Activated CD4-positive, CD25-positive, alpha-beta regulatory T cell treated with anti-CD3 and anti-CD28 coated beads, Interleukin-2, amount 50 U/mL, for 72 hours (primary cell): ENCODE data around the gene LHFPL2.
"Not testable (repeated sequence)": the region's sequence is repeated elsewhere in the genome, so short reads cannot be mapped to it uniquely, and the experiment has no call there.

ENCODE experiments used
- DNase-seq: peaks from one replicate; pipeline ENCODE4 v3.0.0; 2021

Gene LHFPL2

DNA sequence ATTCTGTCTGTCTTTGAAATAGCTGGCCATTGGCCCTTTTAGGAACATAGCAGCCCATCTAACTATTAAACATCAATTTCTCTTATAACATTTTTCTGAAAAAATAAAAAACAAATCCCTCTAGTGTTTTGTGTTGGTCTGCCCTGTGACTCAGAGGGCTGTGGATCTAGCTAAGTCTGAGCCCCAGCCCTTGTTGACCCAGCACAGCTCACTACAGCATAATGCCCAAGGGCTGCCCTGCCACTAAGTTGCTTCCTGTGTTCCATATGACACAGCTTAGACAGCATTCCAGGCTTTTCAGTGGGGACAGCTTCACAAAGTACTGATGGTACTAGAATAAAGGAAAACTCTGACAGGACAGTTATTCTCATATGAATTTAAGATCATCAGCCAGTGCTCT, 152.2 kb downstream of the LHFPL2 start:
- no peak for DNase-seq

DNA sequence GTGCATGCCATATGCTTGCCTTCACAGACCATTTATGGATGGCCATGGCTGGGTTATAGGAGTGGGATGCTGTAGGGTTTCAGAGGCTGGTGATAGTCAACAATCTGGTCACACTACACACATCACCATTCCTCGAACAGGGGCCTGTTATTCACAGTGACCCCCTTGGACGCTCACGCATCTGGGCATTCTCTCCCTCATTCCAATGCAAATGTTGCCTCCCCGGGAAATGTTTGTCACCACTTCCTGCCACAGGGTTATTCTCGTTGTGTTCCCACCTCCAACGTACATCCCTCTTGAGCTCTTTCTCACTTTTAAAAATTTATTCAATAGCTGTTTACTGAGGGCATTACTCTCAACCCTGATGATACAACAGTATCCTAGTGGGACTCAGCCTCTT, 152.8 kb downstream of the LHFPL2 start:
- DNase-seq: no peak

DNA sequence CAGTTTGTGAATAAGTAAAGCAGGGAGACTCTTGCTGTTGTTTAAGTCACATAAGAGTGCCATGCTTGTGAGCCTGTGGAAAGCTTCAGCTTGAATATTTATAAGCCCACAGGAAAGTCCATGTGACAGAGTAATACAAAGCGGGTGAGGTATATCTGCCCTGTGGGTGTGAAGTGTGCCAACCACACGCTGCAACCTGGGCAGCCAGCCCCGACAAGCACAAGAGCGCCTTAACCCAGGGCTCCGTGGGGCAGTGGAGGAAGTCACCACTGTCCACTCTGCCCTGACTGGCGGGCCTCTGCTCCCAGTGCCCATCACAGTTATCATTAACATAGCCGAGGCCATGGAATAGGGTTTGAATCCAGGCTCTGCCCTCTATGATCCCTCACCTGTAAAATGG, 155.9 kb downstream of the LHFPL2 start:
- DNase-seq: no peak

DNA sequence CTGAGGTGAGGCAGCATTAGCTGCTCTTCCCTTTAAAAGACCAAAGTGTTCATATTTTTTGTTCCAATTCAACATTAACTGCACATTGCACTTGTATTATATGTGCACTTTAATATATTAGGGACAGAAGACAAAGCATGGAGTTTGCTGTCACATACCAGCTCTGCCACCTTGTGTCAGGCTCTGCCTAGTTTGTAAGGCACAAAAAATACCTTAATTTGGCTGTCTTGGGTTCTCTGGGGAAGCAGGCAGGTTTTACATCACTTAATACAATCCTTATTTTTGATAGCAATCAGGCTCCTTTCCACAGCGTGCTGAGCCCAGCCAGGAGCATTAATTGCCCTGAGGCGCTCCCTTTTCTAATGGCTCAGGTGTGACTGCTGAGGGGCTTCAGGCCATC, 156.3 kb downstream of the LHFPL2 start:
- no peak for DNase-seq

DNA sequence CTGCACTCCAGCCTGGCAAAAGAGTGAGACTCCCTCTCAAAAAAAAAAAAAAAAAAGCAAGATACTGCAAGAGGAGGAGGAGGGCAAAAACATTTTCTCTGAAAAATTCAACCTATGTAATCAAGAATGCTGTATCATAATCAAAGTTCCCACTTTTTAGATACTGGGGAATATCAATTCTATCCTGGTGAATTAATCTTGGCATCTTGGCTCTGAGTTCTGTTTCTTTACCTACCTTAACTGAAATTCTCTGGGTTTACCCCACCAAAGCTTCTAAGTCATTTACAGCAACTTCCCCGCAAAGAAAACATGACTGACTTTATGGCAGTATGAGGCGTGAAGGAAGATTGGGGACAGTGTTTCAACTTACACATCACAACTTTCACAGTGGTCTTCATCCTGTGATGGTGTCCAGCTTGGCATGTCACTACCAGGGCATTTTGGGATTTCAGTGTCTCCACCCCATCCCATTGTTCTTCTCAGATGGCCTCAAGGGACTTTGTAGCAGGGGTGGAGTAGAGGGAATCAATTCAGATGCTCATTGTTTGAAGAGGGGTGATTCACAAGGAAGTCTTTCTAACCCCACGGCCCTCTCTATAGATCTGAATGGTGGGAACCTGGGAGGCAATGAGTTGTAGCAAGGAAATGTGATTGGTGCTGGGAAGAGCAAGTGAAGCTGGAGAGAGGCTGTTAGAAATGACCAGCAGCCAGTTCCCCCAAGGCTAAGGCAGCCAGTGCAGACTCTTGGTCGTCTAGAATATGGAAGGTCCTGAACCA, 157.7 kb downstream of the LHFPL2 start:
- no peak for DNase-seq

DNA sequence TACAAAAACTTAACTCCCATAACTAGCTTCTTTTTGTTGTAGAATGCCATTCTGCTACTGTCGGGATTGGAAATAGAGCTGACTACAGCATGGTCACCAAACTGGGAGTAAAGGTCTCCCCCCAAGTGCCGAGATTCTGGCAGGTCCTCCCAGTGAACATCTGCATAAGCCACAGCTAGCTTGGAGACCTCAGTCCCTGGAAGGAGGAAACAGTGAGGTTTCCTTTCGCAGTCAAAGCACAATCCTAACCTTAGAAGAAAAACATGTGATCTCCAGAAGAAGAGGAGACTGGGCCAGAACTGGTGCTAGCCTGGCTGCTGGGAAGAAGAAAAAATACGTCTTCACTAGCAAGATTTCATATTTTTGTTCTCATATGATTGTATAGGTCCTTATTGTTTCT, 160.7 kb downstream of the LHFPL2 start:
- DNase-seq: no peak

DNA sequence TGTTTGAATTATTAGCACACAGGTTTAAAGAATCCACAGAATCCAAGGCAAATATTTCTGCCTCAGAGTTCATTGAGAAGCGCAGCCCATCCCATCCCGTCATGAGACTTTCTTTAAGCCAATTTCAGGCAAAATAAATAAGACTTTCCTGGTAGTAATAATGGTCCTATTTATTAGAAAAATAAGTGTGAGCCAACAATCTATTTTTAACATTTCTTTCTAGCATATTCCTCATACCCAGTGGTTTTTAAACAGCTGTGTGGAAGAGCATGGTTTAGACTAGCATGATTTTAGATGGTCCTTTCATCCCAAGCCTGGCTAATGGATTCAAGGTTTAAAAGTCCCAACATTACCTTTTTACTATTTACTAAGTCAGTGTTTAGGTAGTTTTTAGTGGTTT, 162.4 kb downstream of the LHFPL2 start:
- no peak for DNase-seq

DNA sequence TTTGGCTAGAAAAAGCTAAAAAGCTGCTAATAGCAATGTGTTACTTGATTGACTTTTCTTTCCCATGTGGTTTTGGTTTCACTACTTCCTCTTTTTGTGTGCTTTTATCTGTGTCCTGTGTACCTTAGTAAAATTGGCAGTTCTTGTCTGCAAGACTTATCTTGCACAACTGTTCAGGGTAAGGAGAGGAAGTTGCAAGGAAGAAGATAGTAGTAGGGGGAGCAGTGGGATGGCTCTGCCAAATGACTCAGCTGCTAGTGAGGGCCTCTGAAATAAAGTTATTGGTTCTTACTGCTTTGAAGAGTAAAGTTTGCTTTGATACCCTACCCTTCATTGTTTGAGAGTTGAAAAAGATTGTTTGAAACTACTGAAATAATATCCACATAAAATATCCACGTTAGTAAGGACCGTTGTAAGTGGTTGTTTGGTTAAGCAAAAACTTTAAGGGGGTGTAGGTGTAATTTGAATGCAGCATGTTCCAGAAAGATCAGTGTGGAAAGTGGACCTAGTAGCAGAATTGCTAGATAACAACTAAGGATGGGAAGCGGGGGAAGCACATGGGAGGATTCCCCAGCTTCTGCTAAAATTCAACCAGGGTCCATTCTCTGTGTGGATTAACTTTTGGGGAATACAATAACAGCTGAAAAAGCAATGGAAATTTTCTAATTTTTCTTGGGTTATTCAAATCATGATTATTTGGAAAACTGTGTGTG, 164.6 kb downstream of the LHFPL2 start:
- no peak for DNase-seq

DNA sequence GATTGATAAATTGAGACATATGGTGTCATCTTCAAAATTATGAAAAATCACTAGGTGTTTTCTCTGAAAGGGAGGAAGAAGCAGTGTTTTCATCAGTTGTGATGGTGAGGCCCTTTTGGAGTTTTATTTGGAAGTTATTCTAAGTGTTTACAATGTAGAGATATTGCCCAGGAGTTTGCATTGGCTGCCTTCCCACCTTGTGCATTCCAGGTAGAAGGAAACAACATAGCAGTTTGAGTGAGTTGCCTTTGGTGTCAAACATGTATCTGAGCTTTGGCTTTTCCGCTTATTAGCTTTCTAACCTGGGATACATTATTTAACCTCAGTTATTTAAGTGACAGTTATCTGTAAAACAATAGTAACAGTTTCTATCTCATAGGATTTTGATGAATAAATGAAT, 165.6 kb downstream of the LHFPL2 start:
- no peak for DNase-seq

DNA sequence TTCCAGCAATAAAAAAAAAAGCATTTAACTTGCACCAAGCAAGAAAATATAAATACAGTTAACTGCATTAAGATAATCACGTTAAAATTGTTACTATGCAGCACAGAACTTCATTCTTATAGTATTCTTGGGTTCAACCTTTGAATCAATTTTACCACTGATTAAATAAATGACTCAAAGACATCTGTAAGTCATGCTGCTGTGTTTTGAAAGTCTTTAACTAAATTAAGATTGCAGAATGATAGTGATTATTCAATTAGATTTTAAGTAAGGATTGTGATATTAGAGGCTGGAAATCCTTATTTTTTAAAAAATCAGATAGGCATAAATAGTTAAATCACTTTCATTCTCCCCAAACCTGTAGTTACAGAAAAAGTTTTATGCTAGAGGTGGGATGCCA, 171.8 kb downstream of the LHFPL2 start:
- DNase-seq: no peak

DNA sequence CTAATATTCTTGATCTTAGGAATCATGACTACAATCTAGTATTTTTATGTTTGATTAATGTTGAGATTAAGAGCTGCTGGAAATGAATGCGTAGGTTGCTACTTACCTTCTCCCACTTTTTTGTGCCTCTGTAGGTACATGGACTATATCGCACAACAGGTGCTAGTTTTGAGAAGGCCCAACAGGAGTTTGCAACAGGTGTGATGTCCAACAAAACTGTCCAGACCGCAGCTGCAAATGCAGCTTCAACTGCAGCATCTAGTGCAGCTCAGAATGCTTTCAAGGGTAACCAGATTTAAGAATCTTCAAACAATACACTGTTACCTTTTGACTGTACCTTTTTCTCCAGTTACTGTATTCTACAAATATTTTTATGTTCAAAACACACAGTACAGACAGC, 173.2 kb downstream of the LHFPL2 start:
- no peak for DNase-seq

DNA sequence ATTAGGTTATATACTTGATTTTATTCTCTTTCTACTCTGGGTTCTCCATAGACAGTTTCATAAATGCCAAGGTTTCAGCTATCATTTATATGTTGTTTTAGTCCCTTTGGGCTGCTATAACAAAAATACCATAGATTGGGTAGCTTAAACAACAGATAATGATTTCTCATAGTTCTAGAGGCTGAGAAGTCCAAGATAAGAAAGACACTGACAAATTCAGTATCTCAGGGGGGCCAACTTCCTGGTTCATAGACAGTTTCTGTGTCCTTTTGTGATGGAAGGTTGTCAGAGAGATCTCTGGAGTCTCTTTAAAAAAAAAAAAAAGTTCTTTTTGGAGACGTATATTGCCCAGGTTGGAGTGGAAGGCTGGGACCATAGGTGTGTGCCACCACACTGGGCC, 174.8 kb downstream of the LHFPL2 start:
- DNase-seq: no peak

DNA sequence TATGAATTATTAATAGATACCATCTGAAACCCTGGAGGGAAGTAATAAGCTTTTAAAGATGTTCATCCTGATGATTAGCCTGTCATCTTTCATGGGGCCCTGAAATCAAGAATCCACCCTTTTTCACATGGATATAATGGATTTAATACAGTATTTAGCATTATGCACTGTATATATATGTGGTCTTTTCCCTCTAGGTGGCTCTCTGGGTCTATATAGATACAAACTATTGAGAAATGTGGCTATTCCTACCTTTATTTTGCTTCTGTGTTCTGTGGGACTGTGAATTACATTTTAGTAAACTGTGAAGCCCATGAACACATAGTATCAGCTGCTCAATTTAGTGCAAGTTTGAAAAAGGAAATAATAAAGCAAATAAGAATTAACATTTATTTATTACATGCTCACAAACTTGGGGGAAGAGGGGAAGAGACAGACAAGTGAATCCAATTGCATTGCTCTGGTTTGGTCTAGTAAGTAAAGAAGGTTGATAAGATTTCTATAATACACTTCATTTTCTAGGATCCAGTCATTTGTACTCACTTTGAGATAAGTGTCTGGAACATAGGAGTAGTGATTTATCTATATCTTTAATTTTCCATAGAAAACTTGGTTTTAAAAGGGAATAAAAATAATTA, 176.0 kb downstream of the LHFPL2 start:
- DNase-seq: no peak

DNA sequence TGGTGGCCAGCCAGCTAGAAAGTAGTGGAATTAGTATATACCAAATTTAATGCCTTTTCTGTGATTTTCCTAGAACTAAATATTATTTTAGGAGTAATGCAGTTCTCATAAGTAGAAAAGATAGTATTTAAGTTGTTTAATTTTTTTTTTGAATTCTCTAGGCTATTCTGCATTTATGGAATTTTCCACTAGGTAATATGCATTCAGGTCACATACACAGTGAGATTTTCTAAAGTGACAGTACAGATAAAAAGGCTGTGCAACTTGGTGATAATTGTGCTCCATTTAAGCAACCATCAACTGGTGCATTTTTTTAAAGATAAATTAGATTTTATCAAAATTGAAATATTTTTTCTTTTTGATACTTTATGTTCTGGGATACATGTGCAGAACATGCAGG, 176.7 kb downstream of the LHFPL2 start:
- DNase-seq: no peak

DNA sequence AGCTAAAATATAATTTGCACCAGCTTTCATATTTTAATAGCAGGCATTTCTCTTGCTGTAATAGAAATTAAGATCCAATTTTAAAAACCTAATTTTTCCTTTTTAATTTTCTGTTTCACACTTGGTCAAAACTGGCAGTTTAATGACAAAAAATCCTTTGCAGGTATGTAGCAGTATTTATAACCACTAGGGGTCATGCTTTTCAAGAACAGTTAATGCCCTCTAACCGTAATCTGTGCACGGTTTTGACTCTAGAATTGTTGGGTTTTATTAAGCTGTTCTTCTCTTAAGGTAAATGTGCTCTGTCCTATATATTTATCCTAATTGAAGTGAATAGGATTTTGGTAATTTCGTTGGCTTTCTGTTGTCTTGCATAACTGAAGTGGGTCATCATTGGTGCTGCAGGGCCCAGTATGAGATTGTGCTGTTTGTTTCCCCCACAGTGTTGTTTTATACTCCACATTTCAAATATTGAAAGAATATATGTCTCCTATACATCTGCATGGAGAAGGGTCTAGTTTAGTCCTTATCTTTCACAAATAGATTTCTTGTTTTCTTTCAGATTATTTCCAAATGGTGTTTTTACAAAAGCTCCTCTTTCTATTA, 180.7 kb downstream of the LHFPL2 start:
- no peak for DNase-seq

DNA sequence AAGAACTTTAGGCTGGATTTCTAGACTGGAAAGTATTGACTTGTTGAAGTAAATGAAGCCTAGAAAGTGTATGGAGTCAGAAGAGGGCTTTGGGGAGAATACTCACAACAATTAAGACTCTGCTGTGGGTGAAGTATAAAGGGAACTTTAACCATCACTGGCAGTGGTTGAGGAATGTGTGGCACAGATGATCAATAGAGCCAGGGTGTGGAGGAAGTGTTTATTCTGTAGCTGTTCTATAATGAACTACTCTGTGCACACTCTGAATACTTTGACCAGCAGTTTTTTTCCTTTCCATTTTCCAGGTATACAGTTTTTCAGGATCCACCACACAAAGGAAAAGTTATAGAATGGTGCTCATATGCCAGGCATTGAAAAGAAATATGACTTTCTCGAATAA, 181.4 kb downstream of the LHFPL2 start:
- no peak for DNase-seq

DNA sequence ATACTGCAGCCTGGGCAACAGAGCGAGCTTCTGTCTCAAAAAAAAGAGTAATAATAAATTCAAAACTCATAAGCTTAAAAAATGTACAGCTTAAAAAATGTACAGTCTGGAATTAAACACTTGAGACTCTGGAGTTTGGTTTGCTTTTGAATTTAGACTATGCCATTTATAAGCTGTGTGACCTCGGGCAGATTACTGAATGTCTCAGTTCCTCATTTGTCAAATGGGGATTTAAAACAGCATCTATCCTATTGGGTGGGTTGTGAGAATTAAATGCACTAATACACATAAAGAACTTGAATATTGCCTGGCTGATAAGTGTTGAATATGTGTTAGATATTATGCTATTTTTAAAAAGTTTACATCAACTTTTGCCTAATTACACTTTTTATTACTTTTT, 189.7 kb downstream of the LHFPL2 start:
- no peak for DNase-seq

DNA sequence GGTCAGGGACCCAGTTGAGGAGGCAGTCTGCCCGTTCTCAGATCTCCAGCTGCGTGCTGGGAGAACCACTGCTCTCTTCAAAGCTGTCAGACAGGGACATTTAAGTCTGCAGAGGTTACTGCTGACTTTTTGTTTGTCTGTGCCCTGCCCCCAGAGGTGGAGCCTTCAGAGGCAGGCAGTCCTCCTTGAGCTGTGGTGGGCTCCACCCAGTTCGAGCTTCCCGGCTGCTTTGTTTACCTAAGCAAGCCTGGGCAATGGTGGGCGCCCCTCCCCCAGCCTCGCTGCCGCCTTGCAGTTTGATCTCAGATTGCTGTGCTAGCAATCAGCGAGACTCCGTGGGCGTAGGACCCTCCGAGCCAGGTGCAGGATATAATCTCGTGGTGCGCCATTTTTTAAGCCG, 191.1 kb downstream of the LHFPL2 start:
- DNase-seq: not testable (repeated sequence)

DNA sequence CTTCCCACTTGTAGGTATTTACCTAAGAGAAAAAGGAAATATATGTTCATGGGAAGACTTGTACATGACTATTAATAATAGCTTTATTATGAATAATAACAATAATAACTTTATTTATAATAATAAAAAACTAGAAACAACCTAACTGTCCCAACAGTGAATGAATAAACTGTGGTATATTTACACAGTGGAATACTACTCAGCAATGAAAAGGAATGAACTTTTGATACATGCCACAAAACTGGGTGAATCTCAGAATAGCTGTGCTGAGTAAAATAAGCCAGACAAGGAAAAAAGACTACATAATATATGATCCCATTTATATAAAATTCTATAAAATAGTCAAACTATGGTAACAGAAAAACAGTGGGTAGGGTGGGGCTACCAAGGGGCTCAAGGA, 199.5 kb downstream of the LHFPL2 start:
- no peak for DNase-seq

DNA sequence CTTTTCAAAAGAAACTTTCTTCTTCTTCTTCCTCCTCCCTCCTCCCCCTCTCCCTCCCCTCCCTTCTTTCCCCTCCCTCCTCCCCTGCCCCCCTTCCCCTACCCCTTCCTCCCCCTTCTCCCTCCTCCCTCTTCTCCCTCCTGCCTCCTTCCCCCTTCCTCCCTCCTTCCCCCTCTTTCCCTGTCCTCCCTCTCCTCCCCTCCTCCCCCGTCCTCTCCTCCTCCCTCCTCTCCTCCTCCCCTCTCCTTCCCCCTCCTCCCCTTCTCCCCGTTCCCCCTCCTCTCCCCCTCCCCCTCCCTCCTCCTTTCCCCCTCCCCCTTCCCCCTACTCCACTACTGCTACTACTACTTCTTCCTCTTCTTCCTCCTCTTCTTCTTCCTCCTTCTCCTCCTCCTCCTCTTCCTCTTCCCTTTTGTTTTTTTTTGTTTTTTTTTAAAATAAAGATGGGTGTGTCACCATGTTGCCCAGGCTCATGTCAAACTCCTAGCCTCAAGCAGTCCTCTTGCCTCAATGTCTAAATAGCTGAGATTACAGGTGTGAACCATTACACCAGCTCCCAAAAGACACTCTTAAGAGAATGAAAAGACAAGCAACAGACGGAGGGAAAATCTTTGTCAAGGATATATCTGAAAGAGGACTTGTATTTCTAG, 200.7 kb downstream of the LHFPL2 start:
- no peak for DNase-seq
